GM19193 (cell line): Measurements from ENCODE around the gene SPINK14.

Experiments used
- POLR2A ChIP-seq: IDR thresholded peaks from 4 replicates; pipeline ENCODE4 v1.6.1; 2011; ENCODE audit not compliant: insufficient read depth, insufficient read length; ENCODE audit errors: extremely low read depth

The SPINK14 gene

GRCh38 chr5:148176480-148176879 is 8.1 kb downstream of the SPINK14 start:
- TF ChIP-seq POLR2A: no peak

GRCh38 chr5:148177207-148177606 is 8.9 kb downstream of the SPINK14 start:
- no peak for TF ChIP-seq POLR2A

GRCh38 chr5:148179234-148179824 is 11.0 kb downstream of the SPINK14 start:
- no peak for TF ChIP-seq POLR2A

- TF ChIP-seq POLR2A: no peak
These were observed 18.1 kb downstream of the SPINK14 start for GRCh38 chr5:148186248-148187003.

GRCh38 chr5:148191010-148191409 is 22.7 kb downstream of the SPINK14 start:
- TF ChIP-seq POLR2A: no peak

- no peak for TF ChIP-seq POLR2A
These were observed 24.9 kb downstream of the SPINK14 start for GRCh38 chr5:148193202-148193601.

GRCh38 chr5:148201151-148201550 is 32.8 kb downstream of the SPINK14 start:
- TF ChIP-seq POLR2A: no peak

GRCh38 chr5:148202531-148203203 is 34.3 kb downstream of the SPINK14 start, which contains the start of gene SPINK6:
TSS of gene SPINK6 (plus strand) at chr5:148203042. CDS start at chr5:148203097, 55 bp downstream.
- TF ChIP-seq POLR2A: no peak

GRCh38 chr5:148205044-148205806 is 36.9 kb downstream of the SPINK14 start:
- TF ChIP-seq POLR2A: no peak

GRCh38 chr5:148205865-148206264 is 37.5 kb downstream of the SPINK14 start:
- TF ChIP-seq POLR2A: no peak

- TF ChIP-seq POLR2A: no peak
These were observed 38.3 kb downstream of the SPINK14 start for GRCh38 chr5:148206620-148207019.

- no peak for TF ChIP-seq POLR2A
These were observed 39.9 kb downstream of the SPINK14 start for GRCh38 chr5:148208226-148208625.

- TF ChIP-seq POLR2A: no peak
These were observed 40.9 kb downstream of the SPINK14 start for GRCh38 chr5:148209151-148209770.

GRCh38 chr5:148214665-148215185 is 46.4 kb downstream of the SPINK14 start:
- no peak for TF ChIP-seq POLR2A

- no peak for TF ChIP-seq POLR2A
These were observed 53.2 kb downstream of the SPINK14 start for GRCh38 chr5:148221508-148221907.

GRCh38 chr5:148224117-148224742 is 55.9 kb downstream of the SPINK14 start:
- no peak for TF ChIP-seq POLR2A
